ENCODE data around the gene NAPEPLD.

Gene NAPEPLD

GRCh38 chr7:103143868-103144267 is 5.0 kb downstream of the NAPEPLD start:
- no peak for DNase-seq (ENCODE audit: low read depth)

DNA sequence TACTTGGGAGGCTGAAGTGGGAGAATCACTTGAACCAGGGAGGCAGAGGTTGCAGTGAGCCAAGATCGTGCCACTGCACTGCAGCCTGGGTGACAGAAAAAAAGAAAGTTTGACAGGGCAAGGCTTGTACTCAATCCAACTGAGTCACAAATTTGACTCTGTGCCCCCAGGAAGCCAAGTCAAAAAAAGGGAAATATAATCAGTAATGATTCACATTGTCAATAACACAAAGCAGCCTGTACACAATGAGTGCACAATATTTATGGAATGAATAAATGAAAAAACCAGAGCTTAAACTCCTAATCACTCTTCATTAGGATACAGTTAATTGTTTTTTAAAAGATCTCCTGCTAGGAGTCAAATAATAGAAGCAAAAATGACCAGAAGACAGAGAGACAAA is 6.4 kb downstream of the NAPEPLD start:
- DNase-seq (ENCODE audit: low read depth) = no peak

GRCh38 chr7:103141753-103142404 is 7.0 kb downstream of the NAPEPLD start:
- DNase-seq (ENCODE audit: low read depth) = no peak

DNA sequence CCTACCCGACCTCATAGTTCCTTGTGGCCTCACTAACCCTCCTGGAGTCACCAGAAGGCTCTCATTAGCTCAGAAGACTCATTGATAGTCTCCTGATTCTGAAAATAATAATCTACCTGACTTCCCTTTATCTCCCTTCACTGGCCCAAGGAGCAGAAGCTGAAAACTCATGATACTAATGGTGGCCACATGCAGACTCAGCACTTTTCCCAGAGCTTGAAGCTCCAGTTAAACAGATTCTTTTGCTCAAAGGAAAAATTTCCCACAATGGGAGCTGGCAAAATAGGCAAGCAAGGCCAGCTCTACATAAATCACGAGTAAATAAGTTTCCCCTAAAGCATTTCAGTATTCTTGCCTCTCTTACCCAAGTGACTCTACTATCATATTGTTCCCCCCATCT is 8.2 kb downstream of the NAPEPLD start:
- DNase-seq (ENCODE audit: low read depth) = no peak

- DNase-seq (ENCODE audit: low read depth) = no peak
These were observed 8.8 kb downstream of the NAPEPLD start for GRCh38 chr7:103140061-103140460.

DNA sequence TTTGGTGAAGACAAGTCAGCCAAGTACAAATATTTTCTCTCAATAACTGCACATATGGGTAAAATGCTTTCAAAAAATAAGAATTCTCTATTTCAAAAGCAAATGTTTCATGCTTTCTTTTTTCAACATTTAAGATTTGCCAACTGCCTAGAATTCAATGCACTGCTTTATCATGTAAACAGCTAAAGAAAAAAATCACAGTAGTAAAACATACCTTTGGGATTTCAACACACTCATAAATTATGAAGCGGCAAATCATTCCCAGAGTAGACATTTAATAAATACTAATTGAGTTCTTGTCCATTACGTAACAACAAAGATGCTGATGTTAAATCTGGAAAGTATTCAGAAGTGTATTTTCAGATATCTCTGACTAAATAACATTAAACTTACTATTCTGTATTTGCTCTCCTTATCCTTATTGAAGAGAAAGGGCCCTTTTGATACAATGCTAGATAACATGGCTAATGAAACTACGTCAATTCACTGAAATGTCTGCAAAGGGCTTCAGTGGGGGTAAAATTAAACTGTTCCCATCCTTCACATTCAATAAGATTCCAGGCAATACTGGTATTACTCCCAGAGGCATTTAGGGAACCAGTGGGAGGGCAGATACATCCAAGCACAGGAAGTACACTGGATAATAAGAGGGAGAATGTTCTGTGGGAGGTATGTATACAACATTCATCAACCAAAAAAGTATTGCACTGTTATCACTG is 13.9 kb downstream of the NAPEPLD start:
- DNase-seq (ENCODE audit: low read depth) = no peak

DNA sequence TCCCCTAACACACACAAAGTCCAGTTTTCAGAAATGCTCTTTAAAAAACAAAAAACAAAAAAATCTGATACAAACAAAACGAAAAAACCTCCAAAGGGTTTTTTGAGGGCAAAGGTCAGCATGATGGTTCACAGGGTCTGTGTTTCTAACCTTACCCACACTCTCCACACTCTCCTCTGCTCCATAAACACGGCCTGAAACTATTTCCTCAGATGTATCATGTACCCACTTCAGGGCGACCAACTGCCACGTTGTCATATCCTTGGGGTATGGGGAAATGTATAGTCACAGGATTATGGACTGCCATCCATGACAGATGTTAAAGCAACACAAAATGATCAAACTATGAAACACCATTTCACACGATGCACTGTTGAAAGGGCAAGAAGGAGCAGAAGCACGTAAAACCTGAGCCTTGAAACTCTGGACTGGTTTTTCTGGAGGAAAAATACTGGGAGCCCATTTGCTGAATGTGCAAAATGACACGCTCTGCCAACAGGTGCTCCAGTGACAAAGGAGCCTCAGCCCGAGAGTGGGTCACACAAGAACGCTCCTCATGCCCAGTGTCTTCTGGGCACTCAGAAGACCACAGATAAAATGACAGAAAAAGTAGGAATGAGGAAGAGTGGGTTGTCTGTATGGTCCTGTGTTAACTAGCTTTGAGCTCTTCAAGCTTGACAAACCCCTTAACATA is 15.8 kb downstream of the NAPEPLD start:
- DNase-seq (ENCODE audit: low read depth) = no peak

GRCh38 chr7:103130901-103131624 is 17.8 kb downstream of the NAPEPLD start:
- no peak for DNase-seq (ENCODE audit: low read depth)

DNA sequence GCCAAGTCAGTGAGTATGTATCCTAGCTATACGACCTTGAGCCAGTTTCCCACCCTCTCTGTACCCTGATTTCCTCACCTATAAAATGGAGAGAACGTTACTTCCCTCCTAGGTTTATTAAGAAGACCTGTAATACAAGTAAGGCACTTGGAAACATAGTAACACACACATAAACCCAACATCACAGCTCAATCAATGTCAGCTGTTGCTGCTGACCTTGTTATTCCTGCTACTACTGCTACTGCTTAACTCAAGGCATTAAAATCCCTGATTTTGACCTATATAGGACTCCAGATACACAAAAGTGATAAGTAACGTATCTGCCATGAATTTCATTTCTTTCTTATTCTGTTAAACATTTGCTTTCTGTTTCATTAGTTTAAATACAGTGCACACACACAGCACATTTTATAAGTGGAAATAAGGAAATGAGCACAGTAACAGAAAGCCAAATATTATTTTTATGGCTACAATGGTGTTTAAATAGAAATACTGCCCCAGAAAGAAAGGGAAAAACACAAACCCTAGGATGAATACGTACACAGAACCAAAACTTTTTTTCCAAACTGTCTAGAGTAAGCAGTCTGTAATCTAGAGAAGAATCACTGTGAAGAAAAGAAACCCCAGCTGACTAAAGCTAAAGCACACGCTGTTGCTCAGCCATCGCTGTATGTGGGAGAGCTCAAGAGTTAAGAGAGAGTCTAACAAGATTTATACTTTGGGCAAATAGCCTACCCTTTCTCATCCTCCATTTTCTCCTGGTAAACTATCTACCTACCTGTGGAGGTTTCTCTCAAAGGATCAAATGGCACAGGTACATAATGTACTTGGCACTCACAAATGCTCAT is 19.0 kb downstream of the NAPEPLD start:
- DNase-seq (ENCODE audit: low read depth) = no peak

DNA sequence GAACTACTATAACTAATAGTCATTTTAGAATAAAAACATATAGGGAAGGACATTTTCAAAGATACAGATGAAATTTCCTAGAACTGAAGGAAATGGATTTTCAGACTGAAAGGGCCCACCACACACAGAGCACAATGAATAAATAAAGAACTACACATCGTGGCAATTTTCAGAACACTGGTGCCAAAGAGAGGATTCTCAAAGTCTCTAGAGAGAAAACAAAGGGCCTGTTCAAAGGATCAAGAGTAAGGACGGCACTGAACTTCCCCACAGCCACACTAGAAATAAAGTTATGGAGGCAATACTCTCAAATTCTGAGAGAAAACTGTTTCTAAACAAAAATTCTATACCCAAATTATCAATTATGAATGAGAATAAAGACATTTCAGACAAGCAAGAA is 21.9 kb downstream of the NAPEPLD start:
- no peak for DNase-seq (ENCODE audit: low read depth)

DNA sequence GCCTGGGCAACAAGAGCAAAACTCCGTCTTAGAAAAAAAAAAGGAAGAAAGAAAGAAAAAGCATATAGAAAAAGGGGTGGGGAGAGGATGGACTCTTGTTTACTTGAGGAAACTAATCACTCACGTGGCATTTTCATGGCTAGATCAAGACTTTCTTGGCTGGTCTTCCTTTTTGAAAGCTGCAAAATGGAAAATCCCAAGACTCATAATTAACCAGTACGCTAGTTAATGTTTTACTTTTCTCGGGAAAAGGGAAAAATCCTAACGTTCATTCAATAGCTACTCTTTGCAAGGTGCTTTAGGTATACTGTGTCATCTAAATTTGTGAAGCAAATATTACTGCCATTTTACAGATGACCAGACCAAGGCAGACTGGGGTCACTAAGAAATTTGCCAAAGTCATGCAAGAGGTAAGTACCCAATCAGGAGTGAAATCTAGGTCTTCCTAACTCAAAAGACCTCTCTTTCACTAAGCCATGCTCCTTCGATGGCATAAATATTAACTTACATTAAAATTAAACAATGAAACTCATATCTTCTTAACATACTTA is 24.4 kb downstream of the NAPEPLD start:
- no peak for DNase-seq (ENCODE audit: low read depth)

DNA sequence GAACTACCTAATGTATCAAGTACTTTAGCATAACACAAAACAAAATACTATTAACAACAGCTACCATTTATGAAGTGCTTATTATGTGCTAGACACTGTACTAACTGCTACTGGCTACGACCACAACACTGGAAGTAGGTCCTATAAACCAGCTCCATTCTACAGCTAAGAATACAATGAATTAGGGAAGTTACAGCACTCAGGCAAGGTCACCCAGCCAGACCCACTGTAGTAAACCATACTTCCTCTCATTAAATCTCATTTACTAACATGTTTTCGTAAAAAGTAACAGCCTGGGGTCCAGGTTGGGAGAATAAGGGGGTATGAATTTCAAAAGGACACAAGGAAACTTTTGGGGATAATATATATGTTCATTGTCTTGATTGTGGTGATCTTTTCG is 25.4 kb downstream of the NAPEPLD start:
- no peak for DNase-seq (ENCODE audit: low read depth)

- DNase-seq (ENCODE audit: low read depth) = no peak
These were observed 27.3 kb downstream of the NAPEPLD start for GRCh38 chr7:103121641-103122040.

- DNase-seq (ENCODE audit: low read depth) = no peak
These were observed 28.5 kb downstream of the NAPEPLD start for GRCh38 chr7:103120362-103120761.

GRCh38 chr7:103119791-103120291 is 29.1 kb downstream of the NAPEPLD start:
- DNase-seq (ENCODE audit: low read depth) = no peak

DNA sequence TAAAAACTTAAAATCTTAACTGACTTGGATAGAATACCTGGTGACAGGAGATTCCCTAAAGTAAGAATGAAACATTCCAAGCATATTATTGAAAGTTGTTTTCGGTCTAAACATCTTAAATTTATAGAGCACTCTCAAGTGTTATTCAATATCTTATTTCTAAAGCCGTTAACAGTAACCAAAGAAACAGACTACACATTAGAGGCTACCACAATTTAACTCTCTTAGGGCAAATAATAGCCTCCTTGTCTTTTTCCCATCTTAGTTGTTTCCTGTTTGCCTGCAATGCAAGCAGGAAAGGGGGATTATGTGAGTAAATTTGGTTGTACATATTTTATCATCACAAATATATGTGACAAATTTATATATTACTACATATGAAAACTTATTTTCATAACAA is 31.4 kb downstream of the NAPEPLD start:
- DNase-seq (ENCODE audit: low read depth) = no peak

GRCh38 chr7:103116991-103117390 is 31.9 kb downstream of the NAPEPLD start:
- no peak for DNase-seq (ENCODE audit: low read depth)

GRCh38 chr7:103116511-103116910 is 32.4 kb downstream of the NAPEPLD start:
- no peak for DNase-seq (ENCODE audit: low read depth)

- no peak for DNase-seq (ENCODE audit: low read depth)
These were observed 33.1 kb downstream of the NAPEPLD start for GRCh38 chr7:103115771-103116170.

- no peak for DNase-seq (ENCODE audit: low read depth)
These were observed 34.3 kb downstream of the NAPEPLD start for GRCh38 chr7:103114576-103115008.

DNA sequence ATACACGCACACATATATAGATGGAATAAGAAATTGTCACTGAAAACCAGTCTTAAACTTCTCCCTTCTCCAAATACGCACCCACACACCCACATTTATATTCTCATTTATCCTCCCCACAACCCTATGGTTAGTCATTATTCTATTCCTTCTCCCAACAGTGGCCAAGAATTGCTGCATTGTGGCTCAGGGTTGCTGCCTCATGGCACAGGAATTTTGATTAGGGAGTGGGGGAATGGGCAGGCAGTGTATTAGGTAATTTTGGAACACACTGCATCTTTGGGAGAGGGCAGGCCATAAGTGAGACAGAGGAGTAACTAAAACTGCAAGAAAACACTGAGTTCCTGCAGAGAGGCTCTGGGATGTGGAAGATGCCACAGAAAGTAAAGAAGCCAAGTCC is 35.7 kb downstream of the NAPEPLD start:
- DNase-seq (ENCODE audit: low read depth) = no peak
